ENCODE results near the gene SERTAD3. TPM values are rescaled to one million over a fixed set of nuclear protein-coding genes. Genes with fewer than 3 reads are reported as not detected.
A peak's percentile ranks its signal among the peaks of the same experiment; 100 is the strongest.

Gene SERTAD3
- polyA plus RNA-seq, 1 experiment = 22.3 TPM

- POLR2A ChIA-PET = no interaction called here
- TF ChIP-seq, protein P1, sequence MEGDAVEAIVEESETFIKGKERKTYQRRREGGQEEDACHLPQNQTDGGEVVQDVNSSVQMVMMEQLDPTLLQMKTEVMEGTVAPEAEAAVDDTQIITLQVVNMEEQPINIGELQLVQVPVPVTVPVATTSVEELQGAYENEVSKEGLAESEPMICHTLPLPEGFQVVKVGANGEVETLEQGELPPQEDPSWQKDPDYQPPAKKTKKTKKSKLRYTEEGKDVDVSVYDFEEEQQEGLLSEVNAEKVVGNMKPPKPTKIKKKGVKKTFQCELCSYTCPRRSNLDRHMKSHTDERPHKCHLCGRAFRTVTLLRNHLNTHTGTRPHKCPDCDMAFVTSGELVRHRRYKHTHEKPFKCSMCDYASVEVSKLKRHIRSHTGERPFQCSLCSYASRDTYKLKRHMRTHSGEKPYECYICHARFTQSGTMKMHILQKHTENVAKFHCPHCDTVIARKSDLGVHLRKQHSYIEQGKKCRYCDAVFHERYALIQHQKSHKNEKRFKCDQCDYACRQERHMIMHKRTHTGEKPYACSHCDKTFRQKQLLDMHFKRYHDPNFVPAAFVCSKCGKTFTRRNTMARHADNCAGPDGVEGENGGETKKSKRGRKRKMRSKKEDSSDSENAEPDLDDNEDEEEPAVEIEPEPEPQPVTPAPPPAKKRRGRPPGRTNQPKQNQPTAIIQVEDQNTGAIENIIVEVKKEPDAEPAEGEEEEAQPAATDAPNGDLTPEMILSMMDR (IDR thresholded peaks at IDR 0.05; ENCODE audit: insufficient read depth, low read depth, low read length) = no peak
- Histone ChIP-seq H3K36me3 (ENCODE audit: control insufficient read depth, insufficient read depth, low read length) (peaks cover 8% of the 10 kb centered on the region), H3K27me3 (ENCODE audit: control insufficient read depth, insufficient read depth, low read length) (no peaks in the 10 kb centered on the region), H3K4me3 (ENCODE audit: low read depth, low read length) (no peak overlapping the region)
- DNase-seq (ENCODE audit: low read depth) = no peak
- CTCF ChIA-PET = interaction anchor here (1.5 to 2.2 kb wide), 3 partner anchors 20 to 25 kb away, joined by 4 to 11 read pairs (median 8); no protein-coding TSS in a partner anchor
Observed at GRCh38 chr19:40421993-40422747, 22.0 kb downstream of the SERTAD3 start.

- POLR2A ChIA-PET = interaction anchor here (0.6 to 1.0 kb wide), 4 partner anchors 13 to 222 kb away, joined by 3 to 20 read pairs (median 7); partner anchors contain the start of gene BLVRB
Observed at GRCh38 chr19:40420766-40421765, 23.1 kb downstream of the SERTAD3 start.

GRCh38 chr19:40420451-40420765 lies 23.7 kb downstream of the SERTAD3 start:
- no peaks in the 10 kb centered on the region for H3K27me3 ChIP-seq (ENCODE audit: control insufficient read depth, insufficient read depth, low read length)
- TF ChIP-seq, protein P1 (IDR thresholded peaks at IDR 0.05; ENCODE audit: insufficient read depth, low read depth, low read length) = no peak
- no peak for DNase-seq (ENCODE audit: low read depth)
- CTCF ChIA-PET = interaction anchor here (0.6 to 3.3 kb wide), 21 partner anchors 9 to 183 kb away, joined by 3 to 20 read pairs (median 5); partner anchors contain the start of genes BLVRB and SERTAD3
- POLR2A ChIA-PET = interaction anchor here (0.7 to 1.0 kb wide), 3 partner anchors 14 to 213 kb away, joined by 4 to 20 read pairs (median 10); partner anchors contain the start of gene BLVRB
- H3K36me3 ChIP-seq (ENCODE audit: control insufficient read depth, insufficient read depth, low read length) = peaks cover 8% of the 10 kb centered on the region
- peak overlapping the region; percentile 55 for H3K4me3 ChIP-seq (ENCODE audit: low read depth, low read length)

More at GRCh38 chr19:40420766-40421765, 23.1 kb downstream of the SERTAD3 start:
- CTCF ChIA-PET = interaction anchor here (0.6 to 3.3 kb wide), 22 partner anchors 9 to 183 kb away, joined by 3 to 20 read pairs (median 4); partner anchors contain the start of genes BLVRB and SERTAD3
- TF ChIP-seq, protein P1 (IDR thresholded peaks at IDR 0.05; ENCODE audit: insufficient read depth, low read depth, low read length) = peak; percentile 99
- peak overlapping the region; percentile 55 for H3K4me3 ChIP-seq (ENCODE audit: low read depth, low read length)
- H3K27me3 ChIP-seq (ENCODE audit: control insufficient read depth, insufficient read depth, low read length) = no peaks in the 10 kb centered on the region
- H3K36me3 ChIP-seq (ENCODE audit: control insufficient read depth, insufficient read depth, low read length) = peaks cover 8% of the 10 kb centered on the region
- DNase-seq (ENCODE audit: low read depth) = peak; percentile 59

DNA sequence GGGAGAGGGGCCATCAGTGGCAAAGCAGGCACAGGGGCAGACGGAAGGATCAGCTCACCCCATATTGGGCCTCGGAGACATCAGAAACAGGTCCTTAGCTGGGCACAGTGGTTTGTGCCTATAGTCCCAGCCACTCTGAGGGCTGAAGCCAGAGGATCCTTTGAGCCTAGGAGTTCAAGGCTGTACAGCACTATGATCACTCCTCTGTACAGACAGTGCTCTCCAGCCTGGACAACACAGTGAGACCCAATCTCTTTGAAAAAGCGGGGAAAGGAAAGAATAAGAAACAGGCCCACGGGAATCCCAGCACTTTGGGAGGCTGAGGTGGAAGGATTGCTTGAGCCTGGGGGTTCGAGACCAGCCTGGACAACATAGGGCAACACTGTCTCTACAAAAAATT lies 24.4 kb downstream of the SERTAD3 start:
- ChIA-PET POLR2A (interaction anchor here (0.7 kb wide), 1 partner anchor 213 kb away, joined by 10 read pairs; no protein-coding TSS in a partner anchor), CTCF (interaction anchor here (1.2 to 3.3 kb wide), 11 partner anchors 8 to 184 kb away, joined by 3 to 20 read pairs (median 4); no protein-coding TSS in a partner anchor)
- DNase-seq (ENCODE audit: low read depth) = no peak
- TF ChIP-seq, protein P1 (IDR thresholded peaks at IDR 0.05; ENCODE audit: insufficient read depth, low read depth, low read length) = no peak
- Histone ChIP-seq H3K27me3 (ENCODE audit: control insufficient read depth, insufficient read depth, low read length) (no peaks in the 10 kb centered on the region), H3K36me3 (ENCODE audit: control insufficient read depth, insufficient read depth, low read length) (peaks cover 8% of the 10 kb centered on the region), H3K4me3 (ENCODE audit: low read depth, low read length) (no peak overlapping the region)

Data from BJ (cell line).